Measurements from ENCODE around the gene DPY19L1.

- TF ChIP-seq EZH2 (IDR thresholded peaks at IDR 0.05; ENCODE audit: insufficient read depth, low read length) (no peak), CTCF (IDR thresholded peaks at IDR 0.05; ENCODE audit: insufficient read depth, low read depth, low read length) (no peak)
Measured at GRCh38 chr7:35032166-35032565, 5.1 kb downstream of the DPY19L1 start.

Data from astrocyte (in vitro differentiated cells and primary cell).